ENCODE data around the gene NTRK2.

NTRK2 gene

DNA sequence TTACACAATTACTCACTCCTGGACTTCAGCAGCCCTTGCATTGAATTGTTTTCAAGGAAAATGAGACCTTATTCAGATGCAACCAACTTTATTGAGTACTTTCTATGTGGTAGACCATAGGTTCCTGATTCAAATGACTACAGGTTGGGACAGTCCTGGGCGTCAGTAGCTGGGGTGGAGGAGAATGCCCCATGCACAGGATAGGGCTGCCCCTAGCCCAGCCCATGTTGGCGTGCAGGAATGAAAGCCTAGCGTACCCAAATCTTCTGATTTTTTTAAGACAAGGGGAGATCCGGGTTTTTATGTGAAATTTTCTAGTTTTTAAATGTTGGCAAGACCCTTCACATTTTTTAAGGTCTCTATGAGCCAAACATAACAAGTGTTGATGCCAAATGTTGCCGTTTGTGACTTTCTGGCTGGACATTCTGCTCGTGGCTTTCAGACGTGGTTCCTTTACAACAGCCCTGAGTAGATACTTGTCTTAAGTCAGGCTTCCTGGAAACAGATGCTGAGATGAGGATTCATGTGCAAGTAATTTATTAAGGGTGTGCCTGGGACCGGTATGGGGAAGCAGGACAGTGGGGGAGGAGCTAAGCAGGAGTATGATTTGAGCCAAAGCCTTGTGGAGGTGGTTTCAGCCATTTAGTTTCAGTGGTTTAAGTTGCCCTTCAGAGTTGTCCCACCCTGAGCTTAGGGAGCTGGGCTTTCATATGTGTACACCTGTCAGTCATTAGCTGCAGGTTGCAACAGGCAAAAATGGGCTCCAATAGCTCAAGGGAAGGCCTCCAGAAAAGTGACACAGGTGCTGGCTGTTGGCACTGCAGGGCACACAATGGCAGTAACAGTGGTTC lies 154.1 kb downstream of the NTRK2 start:
- DNase-seq = no peak

DNA sequence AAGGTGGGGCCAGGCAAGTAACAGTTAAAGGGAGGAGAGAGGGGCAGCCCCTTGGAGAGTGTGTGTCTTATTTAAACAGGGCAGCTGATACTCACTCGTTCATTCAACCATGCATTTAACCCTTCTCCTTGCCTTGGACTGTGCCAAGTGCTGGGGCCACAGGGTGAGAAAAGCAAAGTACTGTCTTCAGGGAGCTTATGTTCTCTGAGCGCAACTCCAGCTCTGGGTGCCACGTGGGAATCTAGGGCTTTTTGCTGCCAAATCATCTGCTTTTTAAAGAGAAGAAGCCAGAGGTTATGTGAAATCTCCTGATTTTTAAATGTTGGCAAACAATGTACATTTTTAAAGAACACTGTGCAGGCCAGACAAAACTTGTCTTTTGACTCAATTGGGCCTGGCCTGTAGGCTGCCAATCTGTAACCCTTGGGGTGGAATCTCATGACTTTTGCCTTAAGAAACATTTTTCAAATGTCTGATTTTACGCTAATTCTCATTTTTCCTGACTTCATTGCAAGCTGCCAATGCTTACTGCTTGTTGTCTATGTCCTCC lies 157.8 kb downstream of the NTRK2 start:
- no peak for DNase-seq

- DNase-seq = no peak
Measured at GRCh38 chr9:84828046-84828445, 158.5 kb downstream of the NTRK2 start.

DNA sequence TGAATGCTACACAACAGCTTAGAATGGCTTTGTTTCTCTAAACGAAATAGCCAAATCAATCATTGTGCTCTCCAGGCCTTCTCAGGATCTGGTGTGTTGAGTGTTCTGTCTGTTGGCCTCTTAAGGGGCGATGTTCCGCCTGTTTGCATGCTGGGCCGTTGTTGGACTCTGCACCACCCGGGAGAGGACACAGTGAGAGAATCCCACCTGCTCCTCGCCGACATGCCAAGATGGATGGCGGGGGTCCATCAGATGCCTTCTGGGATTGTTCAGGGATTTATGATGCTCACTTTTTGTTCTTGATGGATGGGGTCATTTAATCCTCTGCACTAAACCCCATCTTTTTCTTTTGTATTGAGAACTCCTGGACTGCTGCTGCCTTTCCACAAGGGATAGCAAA lies 159.9 kb downstream of the NTRK2 start:
- no peak for DNase-seq

DNA sequence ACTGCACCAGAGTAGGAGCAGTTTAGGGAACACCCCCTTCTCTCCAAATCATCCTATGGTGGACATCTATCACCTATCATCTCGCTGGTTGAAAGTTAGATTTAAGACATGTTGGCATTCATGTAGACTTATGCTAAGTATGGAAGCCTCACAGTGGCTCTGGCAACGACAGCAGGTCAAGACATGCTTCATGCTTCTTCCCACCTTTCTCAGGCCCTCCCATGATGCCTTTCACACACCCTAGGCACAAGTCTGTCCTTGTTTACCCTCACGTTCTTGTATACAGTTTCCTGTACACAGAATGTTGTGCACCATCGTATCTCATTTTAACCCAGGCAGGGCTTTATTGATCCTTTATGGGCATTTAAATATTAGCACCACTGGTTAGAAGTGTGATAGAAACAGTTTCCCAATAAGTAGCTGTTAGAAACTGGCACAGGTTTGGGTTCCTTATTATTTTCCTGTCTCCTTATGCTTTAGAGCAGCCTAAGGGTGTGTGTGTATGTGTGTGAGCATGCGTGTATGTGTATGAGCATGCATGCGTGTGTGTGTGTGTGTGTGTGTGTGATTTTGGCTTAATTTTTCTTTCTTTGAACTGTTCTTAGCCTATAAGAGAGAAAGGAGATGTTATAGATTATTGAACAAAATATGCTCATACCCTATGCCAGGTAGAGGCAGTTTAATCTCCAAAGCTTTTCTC lies 160.6 kb downstream of the NTRK2 start:
- no peak for DNase-seq

- DNase-seq = no peak
Measured at GRCh38 chr9:84831377-84831776, 161.8 kb downstream of the NTRK2 start.

DNA sequence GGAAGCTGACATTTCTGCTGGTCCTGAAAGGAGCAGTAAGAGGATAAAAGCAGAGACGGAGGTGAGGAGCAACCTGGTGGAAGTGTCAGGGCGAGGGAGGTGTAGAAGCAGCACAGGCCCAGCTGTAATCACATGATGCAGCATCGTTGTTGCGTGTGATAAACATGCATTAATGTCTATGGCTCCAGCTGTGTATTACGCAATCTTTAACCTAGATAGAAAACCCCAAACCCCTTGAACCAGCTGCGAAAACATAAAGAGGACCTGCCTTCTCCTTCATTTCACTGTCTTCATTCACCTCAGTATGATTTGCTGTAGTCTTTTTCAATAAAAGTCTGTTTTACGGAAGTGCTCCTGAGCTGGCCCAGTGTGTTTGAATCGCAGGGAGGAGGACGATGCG lies 162.9 kb downstream of the NTRK2 start:
- DNase-seq = no peak

DNA sequence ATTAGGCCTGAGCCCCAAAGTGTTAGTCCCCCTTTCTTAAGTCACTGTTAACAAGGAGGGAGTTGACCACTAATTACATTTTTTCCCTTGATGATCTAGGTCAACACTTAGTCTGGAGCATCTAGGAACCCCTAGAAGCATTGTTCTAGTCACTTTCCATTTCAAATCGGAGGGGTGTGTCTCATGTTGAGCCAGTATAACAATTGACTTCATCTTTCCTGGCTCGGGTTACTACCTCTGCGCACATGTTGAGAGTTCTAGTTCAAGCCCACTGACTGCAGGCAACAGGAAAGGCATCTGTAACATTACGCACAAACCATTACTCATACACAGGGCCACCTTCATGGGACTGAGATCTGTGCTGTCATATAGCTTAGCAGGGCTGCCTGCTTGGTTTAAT lies 164.9 kb downstream of the NTRK2 start:
- no peak for DNase-seq

DNA sequence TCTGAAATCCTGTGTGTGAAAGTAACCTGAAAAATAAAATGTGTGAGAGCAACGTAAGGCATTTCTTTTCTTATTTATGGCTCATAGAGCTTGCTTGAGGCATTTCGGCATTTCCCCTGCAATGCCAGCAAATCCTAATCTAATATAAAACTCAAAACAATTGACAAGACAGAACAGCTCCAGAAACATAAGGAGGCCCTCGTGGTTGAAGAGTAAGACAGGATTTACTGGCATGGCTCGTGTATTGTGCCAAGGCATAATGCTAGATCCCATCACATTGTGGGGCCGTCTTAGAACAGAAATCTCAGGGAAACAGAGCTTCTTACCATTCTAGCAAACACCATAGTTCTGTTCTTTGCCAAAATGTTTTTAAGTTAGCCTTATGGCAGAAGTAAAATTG lies 166.2 kb downstream of the NTRK2 start:
- DNase-seq = no peak

DNA sequence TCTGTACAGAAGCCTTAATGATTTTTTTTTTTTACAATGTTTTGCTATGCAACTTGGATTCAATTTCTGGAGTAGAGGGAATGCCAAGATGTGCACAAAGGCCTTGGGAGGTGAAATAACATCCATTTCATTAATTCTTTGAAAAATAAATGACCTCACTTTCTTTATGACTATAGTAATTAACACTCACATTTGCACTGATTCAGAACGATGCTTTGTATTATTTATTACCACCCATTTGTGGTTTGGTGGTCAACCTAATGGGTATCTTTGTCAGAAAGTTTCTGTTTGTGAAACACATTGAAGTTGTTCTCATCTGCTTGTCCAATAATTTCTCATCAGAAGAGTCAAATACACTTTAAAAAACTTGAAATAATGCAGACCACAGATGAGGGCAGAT lies 169.3 kb downstream of the NTRK2 start:
- no peak for DNase-seq

DNA sequence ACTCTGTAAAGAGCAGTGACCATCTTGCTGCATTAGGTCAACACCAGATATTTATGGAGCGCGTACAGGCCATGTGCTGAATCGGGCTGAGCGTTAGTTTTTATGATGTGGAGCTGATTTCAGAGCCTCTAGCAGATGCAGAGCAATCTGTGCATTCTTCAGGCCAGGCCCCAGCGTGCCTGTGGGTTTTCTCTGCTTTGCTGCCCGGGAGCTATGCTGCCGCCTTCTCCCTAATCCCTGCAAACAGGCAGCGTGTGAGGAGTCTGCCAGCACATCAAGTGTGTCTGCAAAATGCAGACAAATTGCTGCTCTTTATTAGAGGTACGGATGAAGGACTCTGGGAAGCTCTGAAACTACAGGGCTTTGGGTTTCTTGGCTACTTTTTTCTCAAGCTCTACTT lies 170.0 kb downstream of the NTRK2 start:
- peak; percentile 95 for DNase-seq

DNA sequence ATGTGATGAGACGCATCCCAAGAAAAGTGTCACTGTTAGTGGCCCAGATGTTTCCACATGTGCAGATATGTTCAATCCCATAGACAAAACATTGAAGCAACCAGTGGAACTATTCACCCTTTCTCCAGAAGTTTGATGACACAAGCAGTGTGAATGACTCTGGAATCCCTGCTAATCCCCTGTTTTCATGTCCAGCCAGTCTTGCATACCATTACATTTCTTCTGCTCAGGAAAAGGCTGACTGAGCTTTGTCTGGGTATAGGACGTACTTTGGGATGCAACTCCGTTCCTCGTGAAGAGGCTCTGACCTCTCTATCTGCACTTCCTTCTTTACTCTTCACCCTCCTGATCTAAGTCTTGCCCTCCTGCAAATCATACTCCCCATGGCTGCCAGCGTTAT lies 172.4 kb downstream of the NTRK2 start:
- DNase-seq = no peak

- no peak for DNase-seq
Measured at GRCh38 chr9:84843175-84843824, 173.8 kb downstream of the NTRK2 start.

DNA sequence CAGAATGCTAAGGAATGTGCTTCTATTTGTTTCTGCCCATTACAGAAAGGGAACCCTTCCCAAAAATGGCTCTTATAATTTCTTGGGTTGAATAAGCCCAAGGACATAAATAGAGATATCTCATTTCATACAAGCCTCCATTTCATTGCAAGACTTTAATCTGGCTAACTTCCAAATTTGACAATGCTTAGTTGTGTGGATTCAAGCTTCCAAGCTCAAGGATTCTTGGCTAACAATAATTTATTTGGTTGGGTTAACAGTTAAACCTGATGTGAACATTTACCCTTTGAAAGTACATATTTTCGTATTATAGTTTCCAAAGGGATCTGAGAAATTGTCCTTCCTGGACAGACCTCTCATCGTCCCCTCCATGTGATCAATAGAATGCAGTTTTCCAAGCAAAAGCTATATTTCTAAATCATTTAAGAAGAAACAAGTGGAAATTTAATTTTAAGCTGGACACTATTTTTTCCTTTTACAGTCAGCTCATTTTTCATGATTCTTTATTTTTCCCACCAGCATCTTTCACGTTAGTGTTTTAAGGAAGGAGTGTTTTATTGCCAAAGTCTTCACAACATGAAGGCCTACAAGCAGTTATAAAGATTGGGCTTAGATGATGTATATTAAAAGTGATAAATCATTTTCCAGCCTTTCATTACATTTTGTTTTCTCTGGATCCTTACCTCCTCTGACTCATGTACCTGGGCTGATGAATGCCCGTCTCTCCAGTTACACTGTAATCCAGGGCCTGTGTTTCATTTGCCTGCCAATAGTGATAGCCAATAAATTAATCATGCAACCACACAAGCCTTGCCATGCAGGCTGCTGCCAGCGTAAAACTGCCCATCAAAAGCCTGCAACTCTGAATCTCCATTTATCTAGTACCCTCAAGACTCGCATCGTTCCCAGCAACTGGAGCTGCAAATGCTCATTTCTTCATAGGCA lies 176.7 kb downstream of the NTRK2 start:
- DNase-seq = no peak

DNA sequence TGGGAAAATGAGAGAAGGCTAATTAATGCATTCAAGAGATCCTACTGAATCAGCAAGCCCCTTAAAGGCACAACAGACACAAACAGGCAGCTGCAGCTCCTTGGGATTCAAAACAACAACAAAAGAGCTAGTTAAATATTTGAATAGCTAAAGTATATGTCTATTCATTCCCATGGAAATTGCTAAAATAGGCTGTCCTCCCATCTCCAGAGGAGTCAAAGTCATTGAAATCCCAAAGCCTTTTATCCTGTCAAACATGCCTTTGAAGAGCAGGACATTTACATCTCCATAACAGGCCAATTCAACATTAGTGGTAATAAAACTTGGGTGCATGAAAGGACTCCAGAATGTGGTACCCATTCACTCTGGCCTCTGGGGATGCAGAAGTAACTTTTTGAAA lies 177.4 kb downstream of the NTRK2 start:
- no peak for DNase-seq

DNA sequence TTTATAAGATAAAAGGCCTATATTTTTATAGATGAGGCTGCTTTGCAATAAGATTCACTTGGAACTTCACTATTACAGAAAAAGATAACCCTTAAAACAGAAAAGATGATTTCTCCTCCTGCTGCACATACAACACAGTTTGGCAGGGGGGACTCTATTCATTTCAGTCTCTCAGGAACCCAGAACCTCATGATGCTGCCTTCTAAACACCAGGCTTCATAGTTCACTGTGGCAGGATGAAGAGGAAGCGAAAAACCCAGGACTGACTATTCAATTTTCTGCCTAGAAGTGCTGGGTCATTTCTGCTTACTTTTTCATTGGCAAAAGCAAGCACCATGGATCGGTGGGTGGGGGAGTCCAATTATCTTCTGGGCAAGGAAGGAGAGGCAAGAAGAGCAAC lies 179.5 kb downstream of the NTRK2 start:
- DNase-seq = no peak

- no peak for DNase-seq
Measured at GRCh38 chr9:84850830-84851392, 181.4 kb downstream of the NTRK2 start.

DNA sequence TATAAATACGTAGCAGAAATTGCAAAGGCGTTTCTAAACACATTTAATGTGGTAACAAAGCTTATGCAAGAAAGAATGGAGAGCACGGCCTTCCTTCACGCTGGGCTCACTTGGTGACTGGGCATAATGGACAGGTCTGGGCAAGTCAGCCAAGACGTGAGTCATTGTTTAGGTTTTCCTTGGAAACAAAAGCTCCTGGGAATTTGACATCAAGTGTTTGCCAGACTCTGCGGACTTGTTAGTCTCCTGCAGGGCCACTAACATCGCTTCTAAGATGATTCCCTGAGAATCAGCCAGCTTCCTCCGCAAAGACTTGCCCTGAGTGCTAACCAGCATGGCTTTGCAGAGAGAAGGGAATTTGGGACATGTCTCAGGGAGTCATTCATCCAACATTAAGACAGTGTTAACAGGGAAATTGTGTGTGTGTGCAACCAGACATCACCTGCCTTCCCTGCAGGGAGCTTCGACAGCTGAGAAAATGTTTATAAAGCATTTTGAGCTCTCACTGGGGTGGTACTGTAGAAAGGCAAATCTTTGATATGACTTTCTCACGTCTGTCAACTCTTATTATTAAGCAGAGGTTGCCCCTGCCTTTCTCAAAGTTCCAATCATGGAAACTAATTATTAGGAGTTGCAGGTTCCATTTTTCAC lies 182.5 kb downstream of the NTRK2 start:
- DNase-seq = peak; percentile 95

GRCh38 chr9:84852617-84853301 lies 183.2 kb downstream of the NTRK2 start:
- no peak for DNase-seq

DNA sequence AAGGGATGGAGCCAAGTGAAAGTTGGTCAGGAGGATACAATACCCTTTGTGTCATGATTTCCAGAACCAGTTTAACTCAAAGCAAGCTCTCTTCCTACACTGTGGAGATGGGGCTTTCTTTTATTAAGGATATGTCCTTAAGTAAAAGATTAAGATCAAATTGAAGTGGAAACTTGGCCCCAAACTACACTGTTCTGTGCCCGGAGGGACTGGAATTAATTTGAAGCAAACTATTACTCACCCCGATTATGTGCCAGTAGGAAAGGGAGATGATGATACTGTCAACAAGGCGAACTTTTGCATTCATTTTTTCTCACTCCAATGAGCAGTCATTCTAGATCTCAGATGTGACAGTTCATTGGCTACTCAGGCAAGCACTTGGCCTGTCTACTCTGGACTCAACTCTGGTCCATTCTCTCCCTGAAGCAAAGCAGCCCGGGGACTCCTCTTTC lies 186.7 kb downstream of the NTRK2 start:
- no peak for DNase-seq

GRCh38 chr9:84857211-84857610 lies 187.7 kb downstream of the NTRK2 start:
- DNase-seq = no peak
